ENCODE data around the gene ADAMTS10.

The ADAMTS10 gene

GRCh38 chr19:8584965-8585893, 25.3 kb downstream of the ADAMTS10 start:
- peaks cover 3% of the 10 kb centered on the region; the same call in 1 of the 2 replicates for H3K4me1 ChIP-seq (ENCODE audit: control insufficient read depth, low read length)
- H3K36me3 ChIP-seq (ENCODE audit: control insufficient read depth, low read length) = no peaks in the 10 kb centered on the region
- H3K27ac ChIP-seq (ENCODE audit: low read depth, low read length) = no peak overlapping the region
- H4K20me1 ChIP-seq (ENCODE audit: control insufficient read depth, insufficient read depth, low read depth, low read length) = no peaks in the 10 kb centered on the region
- H3K4me2 ChIP-seq (ENCODE audit: low read length) = no peak overlapping the region
- no peaks in the 10 kb centered on the region for H3K79me2 ChIP-seq (ENCODE audit: control insufficient read depth, low read length)
- H3K9me2 ChIP-seq (replicated peaks; ENCODE audit: control insufficient read depth, low read length) = no peaks in the 10 kb centered on the region
- H3K4me3 ChIP-seq (ENCODE audit: low read length) = no peak overlapping the region
- no peaks in the 10 kb centered on the region for H3K9me3 ChIP-seq (ENCODE audit: control insufficient read depth, insufficient read depth, low read length)
- TF ChIP-seq EZH2phosphoT487 (IDR thresholded peaks at IDR 0.05; ENCODE audit: borderline replicate concordance, low read length) (no peak), CTCF (IDR thresholded peaks at IDR 0.05; ENCODE audit: low read depth, low read length, poor library complexity, severe bottlenecking) (no peak)
- no peaks in the 10 kb centered on the region for H3K27me3 ChIP-seq (ENCODE audit: control insufficient read depth, low read length)
- no peaks in the 10 kb centered on the region for H3F3A ChIP-seq (ENCODE audit: control insufficient read depth, insufficient read depth)

- H3K4me1 ChIP-seq (ENCODE audit: control insufficient read depth, low read length) = peaks cover 13% of the 10 kb centered on the region
- H3K27ac ChIP-seq (ENCODE audit: low read depth, low read length) = no peak overlapping the region
- H3K27me3 ChIP-seq (ENCODE audit: control insufficient read depth, low read length) = peaks cover 9% of the 10 kb centered on the region
- H3F3A ChIP-seq (ENCODE audit: control insufficient read depth, insufficient read depth) = no peaks in the 10 kb centered on the region
- H4K20me1 ChIP-seq (ENCODE audit: control insufficient read depth, insufficient read depth, low read depth, low read length) = no peaks in the 10 kb centered on the region
- no peaks in the 10 kb centered on the region for H3K79me2 ChIP-seq (ENCODE audit: control insufficient read depth, low read length)
- H3K36me3 ChIP-seq (ENCODE audit: control insufficient read depth, low read length) = no peaks in the 10 kb centered on the region
- no peaks in the 10 kb centered on the region for H3K9me2 ChIP-seq (replicated peaks; ENCODE audit: control insufficient read depth, low read length)
- no peaks in the 10 kb centered on the region for H3K9me3 ChIP-seq (ENCODE audit: control insufficient read depth, insufficient read depth, low read length)
- TF ChIP-seq EZH2phosphoT487 (IDR thresholded peaks at IDR 0.05; ENCODE audit: borderline replicate concordance, low read length) = no peak
- peak; percentile 98 for TF ChIP-seq CTCF (IDR thresholded peaks at IDR 0.05; ENCODE audit: low read depth, low read length, poor library complexity, severe bottlenecking)
- H3K4me3 ChIP-seq (ENCODE audit: low read length) = no peak overlapping the region
- peak overlapping the region; percentile 41; the same call in 1 of the 2 replicates for H3K4me2 ChIP-seq (ENCODE audit: low read length)
These were observed 29.7 kb downstream of the ADAMTS10 start for GRCh38 chr19:8580710-8581281.

- Histone ChIP-seq H3K4me1 (ENCODE audit: control insufficient read depth, low read length) (peaks cover 13% of the 10 kb centered on the region), H3K27me3 (ENCODE audit: control insufficient read depth, low read length) (peaks cover 9% of the 10 kb centered on the region), H3K36me3 (ENCODE audit: control insufficient read depth, low read length) (no peaks in the 10 kb centered on the region), H3K9me3 (ENCODE audit: control insufficient read depth, insufficient read depth, low read length) (no peaks in the 10 kb centered on the region), H3K4me2 (ENCODE audit: low read length) (no peak overlapping the region), H3K79me2 (ENCODE audit: control insufficient read depth, low read length) (no peaks in the 10 kb centered on the region), H3F3A (ENCODE audit: control insufficient read depth, insufficient read depth) (no peaks in the 10 kb centered on the region), H3K4me3 (ENCODE audit: low read length) (no peak overlapping the region), H3K9me2 (replicated peaks; ENCODE audit: control insufficient read depth, low read length) (no peaks in the 10 kb centered on the region), H4K20me1 (ENCODE audit: control insufficient read depth, insufficient read depth, low read depth, low read length) (no peaks in the 10 kb centered on the region), H3K27ac (ENCODE audit: low read depth, low read length) (no peak overlapping the region)
- TF ChIP-seq CTCF (IDR thresholded peaks at IDR 0.05; ENCODE audit: low read depth, low read length, poor library complexity, severe bottlenecking) (peak; percentile 92), EZH2phosphoT487 (IDR thresholded peaks at IDR 0.05; ENCODE audit: borderline replicate concordance, low read length) (peak; percentile 62; the same call in 1 of the 2 replicates)
These were observed 31.8 kb downstream of the ADAMTS10 start for GRCh38 chr19:8578642-8579265.

All from DOHH2 (cell line).